Measurements from ENCODE around the gene PLXNA3.
A peak's percentile ranks its signal among the peaks of the same experiment; 100 is the strongest.

PLXNA3 gene

GRCh38 chrX:154440623-154441357, 17.3 kb upstream of the PLXNA3 start:
- in situ Hi-C loops (cut with MboI; ENCODE audit: low sequenced_read_pairs): no loop called here
- H3K36me3 ChIP-seq (replicated peaks): peaks cover 59% of the 10 kb centered on the region
- DNase-seq (ENCODE audit: low spot score in 2 of 2): no peak

GRCh38 chrX:154441564-154441963, 16.5 kb upstream of the PLXNA3 start:
- peaks cover 60% of the 10 kb centered on the region for H3K36me3 ChIP-seq (replicated peaks)
- H3K4me3 ChIP-seq: no peak overlapping the region
- in situ Hi-C loops (cut with MboI; ENCODE audit: low sequenced_read_pairs): no loop called here

More at GRCh38 chrX:154440623-154441357, 17.3 kb upstream of the PLXNA3 start:
- no peaks in the 10 kb centered on the region for H3K9me3 ChIP-seq
- peaks cover 16% of the 10 kb centered on the region for H3K4me1 ChIP-seq
- H3K27me3 ChIP-seq (ENCODE audit: low read depth): no peaks in the 10 kb centered on the region
- H3K4me3 ChIP-seq: no peak overlapping the region

GRCh38 chrX:154441984-154442707, 15.9 kb upstream of the PLXNA3 start:
- Histone ChIP-seq H3K36me3 (replicated peaks) (peaks cover 66% of the 10 kb centered on the region), H3K27me3 (ENCODE audit: low read depth) (no peaks in the 10 kb centered on the region), H3K9me3 (no peaks in the 10 kb centered on the region), H3K4me1 (peaks cover 11% of the 10 kb centered on the region), H3K4me3 (no peak overlapping the region)
- in situ Hi-C loops (cut with MboI; ENCODE audit: low sequenced_read_pairs): no loop called here
- no peak for DNase-seq (ENCODE audit: low spot score in 2 of 2)

More at GRCh38 chrX:154441564-154441963, 16.5 kb upstream of the PLXNA3 start:
- Histone ChIP-seq H3K27me3 (ENCODE audit: low read depth) (no peaks in the 10 kb centered on the region), H3K4me1 (peaks cover 11% of the 10 kb centered on the region), H3K9me3 (no peaks in the 10 kb centered on the region)
- no peak for DNase-seq (ENCODE audit: low spot score in 2 of 2)

- in situ Hi-C loops (cut with MboI; ENCODE audit: low sequenced_read_pairs): no loop called here
- peaks cover 71% of the 10 kb centered on the region for H3K36me3 ChIP-seq (replicated peaks)
These were observed 14.6 kb upstream of the PLXNA3 start for GRCh38 chrX:154443479-154443910.

GRCh38 chrX:154443992-154444754, 13.9 kb upstream of the PLXNA3 start, which contains the start of gene FAM50A:
TSS of gene FAM50A (plus strand) at chrX:154444141. CDS start at chrX:154444236, 95 bp downstream.
- H3K27me3 ChIP-seq (ENCODE audit: low read depth): no peaks in the 10 kb centered on the region
- in situ Hi-C loops (cut with MboI; ENCODE audit: low sequenced_read_pairs): no loop called here
- peaks cover 11% of the 10 kb centered on the region for H3K4me1 ChIP-seq
- DNase-seq (ENCODE audit: low spot score in 2 of 2): peak; percentile 67 to 88
- peak within 1 kb of the TSS; percentile 62 for H3K4me3 ChIP-seq
- no peaks in the 10 kb centered on the region for H3K9me3 ChIP-seq
- peaks cover 71% of the 10 kb centered on the region for H3K36me3 ChIP-seq (replicated peaks)

More at GRCh38 chrX:154443479-154443910, 14.6 kb upstream of the PLXNA3 start:
- no peaks in the 10 kb centered on the region for H3K9me3 ChIP-seq
- H3K4me3 ChIP-seq: peak overlapping the region; percentile 30
- no peaks in the 10 kb centered on the region for H3K27me3 ChIP-seq (ENCODE audit: low read depth)
- peaks cover 11% of the 10 kb centered on the region for H3K4me1 ChIP-seq
- no peak for DNase-seq (ENCODE audit: low spot score in 2 of 2)

GRCh38 chrX:154444755-154445246, 13.3 kb upstream of the PLXNA3 start:
- H3K36me3 ChIP-seq (replicated peaks): peaks cover 71% of the 10 kb centered on the region
- peaks cover 11% of the 10 kb centered on the region for H3K4me1 ChIP-seq
- no peak for DNase-seq (ENCODE audit: low spot score in 2 of 2)
- peak overlapping the region; percentile 62 for H3K4me3 ChIP-seq
- H3K9me3 ChIP-seq: no peaks in the 10 kb centered on the region
- H3K27me3 ChIP-seq (ENCODE audit: low read depth): no peaks in the 10 kb centered on the region
- in situ Hi-C loops (cut with MboI; ENCODE audit: low sequenced_read_pairs): no loop called here

- in situ Hi-C loops (cut with MboI; ENCODE audit: low sequenced_read_pairs): no loop called here
- Histone ChIP-seq H3K36me3 (replicated peaks) (peaks cover 73% of the 10 kb centered on the region), H3K27me3 (ENCODE audit: low read depth) (no peaks in the 10 kb centered on the region)
These were observed 12.3 kb upstream of the PLXNA3 start for GRCh38 chrX:154445776-154446175.

GRCh38 chrX:154446430-154446829, 11.7 kb upstream of the PLXNA3 start:
- DNase-seq (ENCODE audit: low spot score in 2 of 2): no peak
- no peaks in the 10 kb centered on the region for H3K9me3 ChIP-seq
- H3K36me3 ChIP-seq (replicated peaks): peaks cover 74% of the 10 kb centered on the region
- peaks cover 11% of the 10 kb centered on the region for H3K4me1 ChIP-seq
- no peaks in the 10 kb centered on the region for H3K27me3 ChIP-seq (ENCODE audit: low read depth)
- no peak overlapping the region for H3K4me3 ChIP-seq
- in situ Hi-C loops (cut with MboI; ENCODE audit: low sequenced_read_pairs): no loop called here

More at GRCh38 chrX:154445776-154446175, 12.3 kb upstream of the PLXNA3 start:
- no peaks in the 10 kb centered on the region for H3K9me3 ChIP-seq
- no peak overlapping the region for H3K4me3 ChIP-seq
- no peak for DNase-seq (ENCODE audit: low spot score in 2 of 2)
- H3K4me1 ChIP-seq: peaks cover 11% of the 10 kb centered on the region

GRCh38 chrX:154448484-154448883, 9.6 kb upstream of the PLXNA3 start:
- H3K4me1 ChIP-seq: peaks cover 8% of the 10 kb centered on the region
- DNase-seq (ENCODE audit: low spot score in 2 of 2): no peak
- in situ Hi-C loops (cut with MboI; ENCODE audit: low sequenced_read_pairs): no loop called here
- no peaks in the 10 kb centered on the region for H3K9me3 ChIP-seq
- H3K27me3 ChIP-seq (ENCODE audit: low read depth): no peaks in the 10 kb centered on the region
- H3K36me3 ChIP-seq (replicated peaks): peaks cover 57% of the 10 kb centered on the region
- H3K4me3 ChIP-seq: no peak overlapping the region

- Histone ChIP-seq H3K27me3 (ENCODE audit: low read depth) (no peaks in the 10 kb centered on the region), H3K9me3 (no peaks in the 10 kb centered on the region), H3K36me3 (replicated peaks) (peaks cover 56% of the 10 kb centered on the region), H3K4me3 (no peak overlapping the region), H3K4me1 (peaks cover 5% of the 10 kb centered on the region)
- no peak for DNase-seq (ENCODE audit: low spot score in 2 of 2)
- in situ Hi-C loops (cut with MboI; ENCODE audit: low sequenced_read_pairs): no loop called here
These were observed 8.5 kb upstream of the PLXNA3 start for GRCh38 chrX:154449618-154450017.

- Histone ChIP-seq H3K9me3 (no peaks in the 10 kb centered on the region), H3K4me1 (no peaks in the 10 kb centered on the region), H3K27me3 (ENCODE audit: low read depth) (no peaks in the 10 kb centered on the region), H3K36me3 (replicated peaks) (peaks cover 56% of the 10 kb centered on the region), H3K4me3 (no peak overlapping the region)
- in situ Hi-C loops (cut with MboI; ENCODE audit: low sequenced_read_pairs): no loop called here
- DNase-seq (ENCODE audit: low spot score in 2 of 2): no peak
These were observed 7.8 kb upstream of the PLXNA3 start for GRCh38 chrX:154450312-154450711.

GRCh38 chrX:154452823-154453222, 5.3 kb upstream of the PLXNA3 start:
- Histone ChIP-seq H3K27me3 (ENCODE audit: low read depth) (no peaks in the 10 kb centered on the region), H3K4me3 (no peak overlapping the region), H3K4me1 (peaks cover 4% of the 10 kb centered on the region; the same call in 1 of the 2 replicates), H3K36me3 (replicated peaks) (peaks cover 31% of the 10 kb centered on the region), H3K9me3 (no peaks in the 10 kb centered on the region)
- no peak for DNase-seq (ENCODE audit: low spot score in 2 of 2)
- in situ Hi-C loops (cut with MboI; ENCODE audit: low sequenced_read_pairs): no loop called here

- DNase-seq (ENCODE audit: low spot score in 2 of 2): peak; percentile 34 to 79
- Histone ChIP-seq H3K36me3 (replicated peaks) (peaks cover 24% of the 10 kb centered on the region), H3K4me3 (peak overlapping the region; percentile 43), H3K9me3 (no peaks in the 10 kb centered on the region), H3K4me1 (peaks cover 10% of the 10 kb centered on the region), H3K27me3 (ENCODE audit: low read depth) (no peaks in the 10 kb centered on the region)
- in situ Hi-C loops (cut with MboI; ENCODE audit: low sequenced_read_pairs): no loop called here
These were observed 478 bp upstream of the PLXNA3 start for GRCh38 chrX:154457491-154458115.

All from HAP-1 (cell line).